Liver (tissue), 9 donors: ENCODE measurements around the gene GABRB1. TPM values are rescaled to one million over a fixed set of nuclear protein-coding genes. Genes with fewer than 3 reads are reported as not detected.

Experiments
- DNase-seq: peaks from one replicate; pipeline ENCODE4 v3.0.0-alpha.2; 2017; ENCODE audit warnings: low spot score
- H3K27ac ChIP-seq, 2 donors: one replicate each; pipeline ENCODE4 v1.7.0; 2013; ENCODE audit warnings: inconsistent platforms in 2 of 2, low read length in 2 of 2, control low read depth in 1 of 2, low read depth in 1 of 2, mild to moderate bottlenecking in 1 of 2
- H3K27me3 ChIP-seq, 4 donors: one replicate each; pipeline versions ENCODE4 v1.6.1 to v1.7.0; 2013; ENCODE audit warnings: low read length in 3 of 4, inconsistent platforms in 1 of 4, mild to moderate bottlenecking in 1 of 4, moderate library complexity in 1 of 4; ENCODE audit not compliant: control insufficient read depth in 4 of 4, insufficient read depth in 4 of 4
- H3K36me3 ChIP-seq, 4 donors: one replicate each; pipeline versions ENCODE4 v1.6.1 to v1.7.0; 2013; ENCODE audit warnings: low read length in 3 of 4, mild to moderate bottlenecking in 3 of 4, low read depth in 1 of 4, moderate library complexity in 1 of 4; ENCODE audit not compliant: control insufficient read depth in 4 of 4, insufficient read depth in 3 of 4
- H3K4me1 ChIP-seq, 4 donors: one replicate each; pipeline versions ENCODE4 v1.6.1 to v1.7.0; 2013; ENCODE audit warnings: low read length in 3 of 4, mild to moderate bottlenecking in 3 of 4, moderate library complexity in 1 of 4; ENCODE audit not compliant: control insufficient read depth in 4 of 4, insufficient read depth in 4 of 4
- H3K4me3 ChIP-seq, 3 donors: one replicate each; pipeline versions ENCODE4 v1.6.1 to v1.7.0; 2013; ENCODE audit warnings: low read length in 3 of 3, control low read depth in 1 of 3, low read depth in 1 of 3, mild to moderate bottlenecking in 1 of 3
- H3K9ac ChIP-seq, 2 donors: one replicate each; pipeline ENCODE4 v1.7.0; 2013; ENCODE audit warnings: low read length in 2 of 2, mild to moderate bottlenecking in 2 of 2, moderate library complexity in 2 of 2, control low read depth in 1 of 2, low read depth in 1 of 2
- H3K9me3 ChIP-seq, 4 donors: one replicate each; pipeline versions ENCODE4 v1.6.1 to v1.7.0; 2013; ENCODE audit warnings: low read length in 3 of 4; ENCODE audit not compliant: control insufficient read depth in 4 of 4
- CTCF ChIP-seq: fragments of 150-350 bp; IDR thresholded peaks from 2 replicates; pipeline ENCODE4 v1.5.1; 2017; ENCODE audit warnings: improper control_type of control experiment, low read depth, low read length; ENCODE audit not compliant: missing input control
- EGR1 ChIP-seq, 2 donors: IDR thresholded peaks; 2 replicates each; pipeline ENCODE4 v1.6.1; 2016 to 2018; ENCODE audit warnings: antibody characterized with exemption in 2 of 2, low read depth in 2 of 2
- FOXA1 ChIP-seq: IDR thresholded peaks from 2 replicates; pipeline ENCODE4 v1.6.1; 2016; ENCODE audit warnings: antibody characterized with exemption
- FOXA2 ChIP-seq: IDR thresholded peaks from 2 replicates; pipeline ENCODE4 v1.6.1; 2016; ENCODE audit warnings: antibody characterized with exemption
- GABPA ChIP-seq, 2 donors: IDR thresholded peaks in 1 of 2; conservative IDR thresholded peaks in 1 of 2; 2 replicates each; pipeline ENCODE4 v1.6.1; 2016; ENCODE audit warnings: antibody characterized with exemption in 2 of 2, mild to moderate bottlenecking in 1 of 2, moderate library complexity in 1 of 2
- HNF4A ChIP-seq, 2 donors: conservative IDR thresholded peaks; 2 replicates each; pipeline ENCODE4 v1.6.1; 2016; ENCODE audit warnings: antibody characterized with exemption in 2 of 2, mild to moderate bottlenecking in 2 of 2
- HNF4G ChIP-seq: IDR thresholded peaks from 2 replicates; pipeline ENCODE4 v1.6.1; 2016; ENCODE audit warnings: antibody characterized with exemption
- NR2F2 ChIP-seq: IDR thresholded peaks from 2 replicates; pipeline ENCODE4 v1.6.1; 2016; ENCODE audit warnings: antibody characterized with exemption
- RAD21 ChIP-seq, 2 donors: IDR thresholded peaks; 2 replicates each; pipeline ENCODE4 v1.6.1; 2016; ENCODE audit warnings: antibody characterized with exemption in 2 of 2, mild to moderate bottlenecking in 2 of 2
- RXRA ChIP-seq, 2 donors: IDR thresholded peaks; 2 replicates each; pipeline ENCODE4 v1.6.1; 2017 to 2018; ENCODE audit warnings: antibody characterized with exemption in 2 of 2, mild to moderate bottlenecking in 1 of 2
- SP1 ChIP-seq: IDR thresholded peaks from 2 replicates; pipeline ENCODE4 v1.6.1; 2018; ENCODE audit warnings: antibody characterized with exemption, mild to moderate bottlenecking
- TAF1 ChIP-seq: conservative IDR thresholded peaks from 2 replicates; pipeline ENCODE4 v1.6.1; 2016; ENCODE audit warnings: antibody characterized with exemption, mild to moderate bottlenecking
- YY1 ChIP-seq: IDR thresholded peaks from 2 replicates; pipeline ENCODE4 v1.6.1; 2016; ENCODE audit warnings: antibody characterized with exemption, mild to moderate bottlenecking
- ZBTB33 ChIP-seq: IDR thresholded peaks from 2 replicates; pipeline ENCODE4 v1.6.1; 2016; ENCODE audit warnings: antibody characterized with exemption
- WGBS: extraction: QIAGEN DNeasy Blood & Tissue Kit; methylation state at CpG from one replicate; pipeline ENCODE4 v1.1.7; 2013; 5-methylcytosine and 5-hydroxymethylcytosine counted together
- polyA plus RNA-seq, 2 donors: library from polyadenylated mRNA; stranded (reverse) in 1 of 2; unstranded in 1 of 2; fragments of 200-250 nt in 1 of 2; fragments of >200 nt in 1 of 2; fragmentation: Nextera tagmentation in 1 of 2; extraction: Ambion mirVana in 1 of 2; gene quantifications; one replicate each; pipeline versions ENCODE4 v1.2.1 to v1.2.3, GENCODE V29; 2013 to 2015
- total RNA-seq, 2 donors: library from RNA; depleted of rRNA; stranded (reverse); fragments of >200 nt; gene quantifications; one replicate each; pipeline ENCODE4 v1.2.3, GENCODE V29; 2014
- TF ChIP-seq, protein P1 (sequence below): IDR thresholded peaks from 2 replicates; pipeline ENCODE4 v1.6.1; 2016; ENCODE audit warnings: antibody characterized with exemption
- TF ChIP-seq, protein P2 (sequence below): IDR thresholded peaks from 2 replicates; pipeline ENCODE4 v1.6.1; 2016; ENCODE audit warnings: antibody characterized with exemption, mild to moderate bottlenecking
- TF ChIP-seq, protein P3 (sequence below): IDR thresholded peaks from 2 replicates; pipeline ENCODE4 v1.6.1; 2016; ENCODE audit warnings: antibody characterized with exemption
- donor health status: healthy.
- donor health status: healthy.
- donor health status: healthy.
- donor health status: healthy.
- donor health status: healthy.

GABRB1 gene
- total and polyA plus RNA-seq, 4 donors: 0.17 to 1.3 TPM; not detected in 2

- no peak for DNase-seq
- Histone ChIP-seq H3K27ac (no peak overlapping the region), H3K27me3 (no peaks in the 10 kb centered on the region), H3K4me1 (no peaks in the 10 kb centered on the region), H3K9ac (no peak overlapping the region), H3K4me3 (no peak overlapping the region), H3K36me3 (no peaks in the 10 kb centered on the region), H3K9me3 (no peaks in the 10 kb centered on the region)
- 32% methylated on average over 2 of the region's 2 CpGs for WGBS
- no peak for TF ChIP-seq RXRA (IDR thresholded peaks at IDR 0.05)
- no peak for TF ChIP-seq HNF4A (conservative IDR thresholded peaks at IDR 0.05)
- no peak for TF ChIP-seq HNF4G
- TF ChIP-seq, protein P1, sequence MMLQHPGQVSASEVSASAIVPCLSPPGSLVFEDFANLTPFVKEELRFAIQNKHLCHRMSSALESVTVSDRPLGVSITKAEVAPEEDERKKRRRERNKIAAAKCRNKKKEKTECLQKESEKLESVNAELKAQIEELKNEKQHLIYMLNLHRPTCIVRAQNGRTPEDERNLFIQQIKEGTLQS: no peak
- TF ChIP-seq FOXA1: no peak
- TF ChIP-seq, protein P2, sequence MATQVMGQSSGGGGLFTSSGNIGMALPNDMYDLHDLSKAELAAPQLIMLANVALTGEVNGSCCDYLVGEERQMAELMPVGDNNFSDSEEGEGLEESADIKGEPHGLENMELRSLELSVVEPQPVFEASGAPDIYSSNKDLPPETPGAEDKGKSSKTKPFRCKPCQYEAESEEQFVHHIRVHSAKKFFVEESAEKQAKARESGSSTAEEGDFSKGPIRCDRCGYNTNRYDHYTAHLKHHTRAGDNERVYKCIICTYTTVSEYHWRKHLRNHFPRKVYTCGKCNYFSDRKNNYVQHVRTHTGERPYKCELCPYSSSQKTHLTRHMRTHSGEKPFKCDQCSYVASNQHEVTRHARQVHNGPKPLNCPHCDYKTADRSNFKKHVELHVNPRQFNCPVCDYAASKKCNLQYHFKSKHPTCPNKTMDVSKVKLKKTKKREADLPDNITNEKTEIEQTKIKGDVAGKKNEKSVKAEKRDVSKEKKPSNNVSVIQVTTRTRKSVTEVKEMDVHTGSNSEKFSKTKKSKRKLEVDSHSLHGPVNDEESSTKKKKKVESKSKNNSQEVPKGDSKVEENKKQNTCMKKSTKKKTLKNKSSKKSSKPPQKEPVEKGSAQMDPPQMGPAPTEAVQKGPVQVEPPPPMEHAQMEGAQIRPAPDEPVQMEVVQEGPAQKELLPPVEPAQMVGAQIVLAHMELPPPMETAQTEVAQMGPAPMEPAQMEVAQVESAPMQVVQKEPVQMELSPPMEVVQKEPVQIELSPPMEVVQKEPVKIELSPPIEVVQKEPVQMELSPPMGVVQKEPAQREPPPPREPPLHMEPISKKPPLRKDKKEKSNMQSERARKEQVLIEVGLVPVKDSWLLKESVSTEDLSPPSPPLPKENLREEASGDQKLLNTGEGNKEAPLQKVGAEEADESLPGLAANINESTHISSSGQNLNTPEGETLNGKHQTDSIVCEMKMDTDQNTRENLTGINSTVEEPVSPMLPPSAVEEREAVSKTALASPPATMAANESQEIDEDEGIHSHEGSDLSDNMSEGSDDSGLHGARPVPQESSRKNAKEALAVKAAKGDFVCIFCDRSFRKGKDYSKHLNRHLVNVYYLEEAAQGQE: no peak
- no peak for TF ChIP-seq CTCF
- TF ChIP-seq EGR1 (IDR thresholded peaks at IDR 0.05; ENCODE audit: low read depth in 2 of 2): no peak
- no peak for TF ChIP-seq GABPA (IDR thresholded peaks at IDR 0.05 in 1 of 2, conservative IDR thresholded peaks at IDR 0.05 in 1 of 2)
- TF ChIP-seq FOXA2: no peak
- no peak for TF ChIP-seq ZBTB33
- TF ChIP-seq YY1: no peak
- no peak for TF ChIP-seq TAF1
- no peak for TF ChIP-seq SP1
- TF ChIP-seq, protein P3, sequence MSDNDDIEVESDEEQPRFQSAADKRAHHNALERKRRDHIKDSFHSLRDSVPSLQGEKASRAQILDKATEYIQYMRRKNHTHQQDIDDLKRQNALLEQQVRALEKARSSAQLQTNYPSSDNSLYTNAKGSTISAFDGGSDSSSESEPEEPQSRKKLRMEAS: no peak
These were observed 243.5 kb downstream of the GABRB1 start for GRCh38 chr4:47274901-47275300.

- Histone ChIP-seq H3K4me1 (no peaks in the 10 kb centered on the region), H3K27me3 (no peaks in the 10 kb centered on the region), H3K9ac (no peak overlapping the region), H3K27ac (no peak overlapping the region), H3K9me3 (no peaks in the 10 kb centered on the region), H3K36me3 (no peaks in the 10 kb centered on the region), H3K4me3 (no peak overlapping the region)
- DNase-seq: no peak
- TF ChIP-seq NR2F2: no peak
- TF ChIP-seq HNF4A (conservative IDR thresholded peaks at IDR 0.05): no peak
- no peak for TF ChIP-seq FOXA2
- TF ChIP-seq EGR1 (IDR thresholded peaks at IDR 0.05; ENCODE audit: low read depth in 2 of 2): no peak
- TF ChIP-seq, protein P2: no peak
- no peak for TF ChIP-seq SP1
- no peak for TF ChIP-seq TAF1
- TF ChIP-seq, protein P1: no peak
- no peak for TF ChIP-seq HNF4G
- TF ChIP-seq RAD21 (IDR thresholded peaks at IDR 0.05): no peak
- no peak for TF ChIP-seq CTCF
- no peak for TF ChIP-seq GABPA (IDR thresholded peaks at IDR 0.05 in 1 of 2, conservative IDR thresholded peaks at IDR 0.05 in 1 of 2)
- WGBS: 66% methylated on average over 2 of the region's 2 CpGs
These were observed 244.2 kb downstream of the GABRB1 start for GRCh38 chr4:47275595-47275994.
